Activated naive CD4-positive, alpha-beta T cell treated with anti-CD3 and anti-CD28 coated beads, Interleukin-2, amount 50 U/mL, for 16 hours (primary cell): ENCODE results near the gene SLC4A4.

Experiments used
- DNase-seq: peaks from one replicate; pipeline ENCODE4 v3.0.0-alpha.2; 2020

Gene SLC4A4

DNA sequence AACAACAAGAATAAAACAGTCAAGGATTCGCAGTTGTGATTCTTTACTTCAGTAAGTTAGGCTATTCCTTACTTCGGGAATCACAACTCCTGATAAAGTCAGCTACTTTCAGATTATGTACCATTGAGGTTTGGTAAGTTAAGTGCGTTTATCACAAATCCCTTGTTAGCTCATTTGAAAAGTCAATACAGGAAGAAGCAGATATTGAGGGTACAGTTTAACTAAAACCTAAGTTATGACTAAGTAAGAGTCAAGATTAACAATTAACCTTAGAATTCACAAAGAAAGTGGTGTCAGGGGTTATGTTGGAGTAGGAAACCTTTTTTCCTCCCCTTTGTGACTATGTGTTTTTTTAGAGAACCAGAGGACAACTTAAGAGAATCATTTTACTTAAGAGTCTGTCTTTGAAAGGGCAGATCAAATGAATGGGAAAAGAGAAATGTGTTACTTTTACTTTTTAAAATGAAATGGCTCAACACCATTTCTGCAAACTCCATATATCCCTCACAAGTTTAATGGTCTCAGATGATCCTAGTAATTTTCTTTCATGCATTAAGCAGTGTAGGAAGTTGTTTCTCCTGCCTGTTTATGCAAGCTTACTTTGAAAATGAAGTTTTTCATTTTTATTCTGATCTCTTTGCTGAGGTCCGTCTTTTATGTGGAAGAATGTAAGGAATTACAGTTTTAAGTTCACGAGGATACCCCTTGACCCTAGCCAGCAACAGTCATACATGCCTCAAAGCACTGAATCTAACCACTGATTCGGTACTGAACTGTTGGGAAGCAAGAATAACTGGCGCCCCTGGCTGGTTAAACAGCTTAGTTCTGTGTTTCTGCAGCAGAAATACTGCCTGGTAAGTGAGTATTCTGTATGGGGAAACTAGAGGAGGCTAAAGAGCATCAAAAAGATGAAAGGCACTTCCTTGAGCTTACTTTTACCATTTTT is 211.7 kb downstream of the SLC4A4 start:
- DNase-seq = no peak

DNA sequence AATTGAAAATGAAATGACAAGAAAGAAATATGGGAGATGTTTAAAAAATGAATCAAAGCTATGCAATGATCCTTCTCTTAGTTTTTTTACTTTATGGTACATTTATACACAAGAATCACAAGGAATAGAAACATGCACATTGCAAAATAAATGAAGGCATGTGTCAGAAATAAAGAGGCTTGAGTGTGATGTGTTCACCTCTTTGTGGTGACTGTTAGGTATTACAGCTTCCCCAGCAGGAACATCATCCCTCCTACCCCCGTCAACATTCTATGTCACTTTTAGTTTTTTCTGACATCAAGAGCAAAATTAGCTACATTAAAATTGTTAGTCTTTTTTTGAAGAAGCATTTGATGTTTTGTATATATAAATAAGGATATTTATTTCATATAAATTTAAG is 214.8 kb downstream of the SLC4A4 start:
- DNase-seq = no peak

DNA sequence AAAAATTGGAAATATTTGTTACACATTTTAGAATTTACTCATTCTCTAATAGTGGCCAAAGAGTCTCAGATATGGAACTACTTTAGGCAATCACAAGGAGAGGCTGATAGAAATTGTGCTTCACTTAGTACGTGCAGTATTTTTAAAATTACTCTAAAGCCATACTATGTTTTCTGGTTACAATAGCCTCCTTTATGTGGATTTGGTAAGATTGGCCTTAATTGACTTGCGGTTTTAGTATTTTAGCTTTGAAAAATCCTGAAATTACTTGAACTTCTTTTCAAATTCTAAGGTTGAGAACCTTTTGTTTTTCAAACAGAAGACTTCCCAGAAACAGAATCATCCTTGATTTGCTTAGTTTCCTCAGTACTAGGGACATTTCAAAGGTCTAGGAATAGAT is 215.2 kb downstream of the SLC4A4 start:
- no peak for DNase-seq

DNA sequence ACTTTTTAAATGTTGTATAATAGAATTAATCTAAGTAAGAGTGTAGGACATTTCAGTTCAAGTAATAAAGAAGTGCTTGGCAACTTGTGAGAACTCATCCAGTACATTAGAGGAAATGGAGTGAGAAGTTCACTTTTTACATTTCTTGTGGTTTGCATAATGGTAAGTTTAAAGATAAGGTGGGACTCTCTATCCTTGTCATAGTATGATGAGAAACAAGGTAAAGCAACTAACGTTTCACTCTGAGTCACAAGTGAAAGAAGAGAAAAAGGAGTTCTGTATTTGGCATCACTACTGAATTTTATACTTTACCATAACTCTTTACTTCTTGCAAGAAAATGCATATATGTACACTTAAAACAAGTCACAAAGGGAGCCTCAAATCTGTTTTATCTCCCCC is 219.4 kb downstream of the SLC4A4 start:
- DNase-seq = no peak

DNA sequence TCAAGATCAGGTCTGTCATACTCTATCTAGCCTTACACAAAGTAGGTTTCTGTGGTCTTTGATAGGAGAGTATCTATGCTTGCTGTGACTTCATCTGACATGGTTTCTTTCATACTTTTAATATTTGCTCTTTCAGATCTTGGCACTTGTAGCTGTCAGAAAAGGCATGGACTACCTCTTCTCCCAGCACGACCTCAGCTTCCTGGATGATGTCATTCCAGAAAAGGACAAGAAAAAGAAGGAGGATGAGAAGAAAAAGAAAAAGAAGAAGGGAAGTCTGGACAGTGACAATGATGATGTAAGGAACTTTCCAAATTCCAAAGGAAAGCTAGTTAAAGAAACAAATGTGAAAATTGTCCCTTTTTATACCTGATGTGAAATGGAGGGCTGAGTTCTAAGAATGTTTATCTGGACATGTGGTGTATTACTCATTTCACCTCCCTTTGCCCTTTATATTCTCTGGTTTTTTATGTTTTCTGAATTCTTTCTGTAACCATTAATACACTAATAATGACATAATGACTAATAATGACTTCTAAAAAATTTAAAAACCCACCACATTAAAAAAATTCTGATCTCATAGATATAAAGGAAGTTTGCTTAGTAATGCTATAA is 221.2 kb downstream of the SLC4A4 start:
- DNase-seq = no peak

DNA sequence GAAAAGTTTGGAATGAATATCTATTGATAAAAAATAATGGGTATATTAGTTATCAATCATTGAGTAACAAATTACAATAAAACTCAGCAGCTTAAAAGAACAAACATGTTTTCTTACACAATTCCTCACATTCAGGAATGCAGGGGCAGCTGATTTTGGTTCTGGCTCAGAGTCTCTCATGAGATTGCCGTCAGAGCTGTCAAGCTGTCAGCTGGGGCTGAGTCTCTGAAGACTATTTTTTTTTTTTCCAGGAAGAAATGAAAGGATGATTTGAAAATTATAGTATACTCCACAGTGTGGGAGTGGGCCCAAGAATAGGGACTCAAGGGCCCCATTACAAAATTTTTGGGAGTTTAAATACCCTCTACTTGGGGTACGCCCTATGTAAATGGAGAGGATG is 226.0 kb downstream of the SLC4A4 start:
- DNase-seq = no peak

DNA sequence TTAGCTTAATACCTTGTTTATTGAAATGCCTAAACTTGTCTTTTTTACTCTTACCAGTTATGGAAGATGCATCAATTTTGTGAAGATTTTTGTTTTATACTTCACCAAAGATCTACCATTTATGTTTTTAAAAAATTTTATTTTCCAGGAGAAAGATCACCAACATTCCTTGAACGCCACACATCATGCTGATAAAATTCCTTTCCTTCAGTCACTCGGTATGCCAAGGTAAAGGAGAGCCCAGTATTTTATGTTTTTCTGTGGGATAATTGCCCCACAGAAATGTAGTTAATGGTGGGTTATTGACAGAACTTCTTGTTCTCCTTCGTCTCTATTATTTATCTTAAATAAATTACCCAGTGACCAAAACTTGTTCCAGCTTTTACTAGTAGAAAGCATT is 228.0 kb downstream of the SLC4A4 start:
- DNase-seq = no peak

DNA sequence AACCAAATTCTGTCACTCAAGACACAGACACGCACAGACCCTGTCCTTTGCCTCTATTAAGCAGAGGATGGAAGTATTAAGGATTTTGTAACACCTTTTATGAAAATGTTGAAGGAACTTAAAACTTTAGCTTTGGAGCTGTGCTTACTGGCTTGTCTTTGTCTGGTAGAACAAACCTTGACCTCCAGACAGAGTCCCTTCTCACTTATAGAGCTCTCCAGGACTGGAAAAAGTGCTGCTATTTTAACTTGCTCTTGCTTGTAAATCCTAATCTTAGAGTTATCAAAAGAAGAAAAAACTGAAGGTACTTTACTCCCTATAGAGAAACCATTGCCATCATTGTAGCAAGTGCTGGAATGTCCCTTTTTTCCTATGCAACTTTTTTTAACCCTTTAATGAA is 229.3 kb downstream of the SLC4A4 start:
- DNase-seq = no peak

DNA sequence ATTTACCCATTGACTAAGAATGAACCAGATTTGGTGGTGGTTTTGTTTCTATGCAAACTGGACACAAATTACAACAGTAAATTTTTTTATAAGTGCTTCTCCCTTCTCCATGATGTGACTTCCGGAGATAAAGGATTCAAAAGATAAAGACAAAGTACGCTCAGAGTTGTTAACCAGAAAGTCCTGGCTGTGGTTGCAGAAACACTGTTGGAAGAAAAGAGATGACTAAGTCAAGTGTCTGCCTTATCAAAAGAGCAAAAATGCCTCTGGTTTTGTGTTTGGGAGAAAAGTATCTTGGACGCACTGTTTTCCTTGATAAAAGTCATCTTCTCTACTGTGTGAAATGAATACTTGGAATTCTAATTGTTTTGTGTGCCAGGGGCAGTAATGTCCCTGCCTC is 231.7 kb downstream of the SLC4A4 start:
- no peak for DNase-seq

DNA sequence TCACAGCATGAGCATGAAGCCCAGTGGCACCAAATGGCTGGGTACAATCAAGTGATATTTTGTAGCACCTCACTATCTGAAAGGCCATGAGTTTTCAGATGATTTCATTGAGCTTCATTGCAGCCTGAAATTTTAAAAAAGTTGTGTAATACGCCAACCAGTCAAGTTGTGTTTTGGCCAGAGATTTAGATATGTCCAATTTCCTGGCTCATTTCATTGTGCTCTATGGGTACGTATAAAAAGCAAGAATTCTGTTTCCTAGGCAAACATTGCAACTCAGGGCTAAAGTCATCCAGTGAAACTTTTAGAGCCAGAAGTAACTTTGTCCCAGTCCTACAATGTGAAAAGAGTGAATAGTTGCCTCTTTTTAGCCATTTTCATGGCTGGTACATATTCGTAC is 232.5 kb downstream of the SLC4A4 start:
- DNase-seq = no peak

DNA sequence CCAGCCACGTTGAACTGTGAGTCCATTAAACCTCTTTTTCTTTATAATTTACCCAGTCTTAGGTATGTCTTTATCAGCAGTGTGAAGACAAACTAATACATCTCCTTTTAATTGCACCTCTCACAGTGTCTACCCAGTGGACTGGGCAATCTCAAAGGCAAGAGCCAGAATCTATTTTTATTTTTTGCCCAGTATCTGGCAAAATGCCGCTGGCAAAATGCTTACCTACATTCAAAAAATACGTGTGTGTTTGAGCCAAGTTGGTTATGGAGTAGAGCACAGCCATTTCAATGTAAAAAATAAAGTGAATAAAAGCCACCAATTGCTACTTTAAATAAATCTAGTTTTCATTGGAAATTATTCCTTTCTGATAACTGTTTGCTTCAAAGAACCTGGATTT is 245.2 kb downstream of the SLC4A4 start:
- no peak for DNase-seq

DNA sequence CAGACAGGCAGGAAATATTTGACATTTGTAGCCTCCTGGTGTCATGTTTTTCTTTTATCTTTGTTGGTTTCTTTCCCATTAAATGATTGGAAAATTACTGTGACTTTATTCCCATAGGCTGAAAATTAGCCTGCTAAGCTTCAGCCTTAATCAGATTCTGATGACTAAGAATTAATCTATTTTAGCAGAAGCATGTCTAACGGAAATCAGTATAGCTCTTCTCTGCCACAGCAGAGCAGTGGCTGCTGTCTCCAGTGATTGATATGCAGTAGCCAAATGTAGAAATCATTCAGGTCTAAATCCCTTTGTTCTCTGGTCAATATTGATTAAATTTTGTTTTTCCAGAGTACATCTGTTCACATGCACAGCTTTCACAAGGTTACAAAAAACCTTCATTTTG is 245.8 kb downstream of the SLC4A4 start:
- DNase-seq = no peak

DNA sequence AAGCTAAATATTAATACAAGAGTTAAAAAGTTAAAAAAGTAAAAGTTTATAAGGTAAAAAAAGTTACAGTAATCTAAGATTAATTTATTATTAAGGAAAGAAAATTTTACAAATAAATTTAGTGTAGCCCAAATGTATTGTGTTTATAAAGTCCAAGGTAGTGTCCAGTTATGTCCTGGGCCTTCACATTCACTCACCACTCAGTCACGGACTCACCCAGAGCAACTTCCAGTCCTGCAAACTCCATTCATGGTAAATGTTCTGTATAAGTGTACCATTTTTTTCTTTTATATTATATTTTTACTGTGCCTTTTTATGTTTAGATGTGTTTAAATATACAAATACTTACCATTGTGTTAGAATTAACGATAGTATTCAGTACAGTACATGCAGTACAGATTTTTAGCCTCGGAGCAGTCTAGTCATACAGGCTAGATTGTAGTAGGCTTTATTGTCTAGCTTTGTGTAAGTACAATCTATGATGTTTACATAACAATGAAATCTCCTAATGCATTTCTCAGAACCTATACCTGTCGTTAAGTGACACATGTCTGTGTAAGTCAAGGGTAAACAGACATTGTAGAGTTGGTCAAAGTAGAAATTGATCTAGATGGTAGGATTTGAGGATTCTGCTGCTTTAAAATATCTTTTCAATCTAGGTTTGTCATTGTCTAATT is 247.4 kb downstream of the SLC4A4 start:
- no peak for DNase-seq

DNA sequence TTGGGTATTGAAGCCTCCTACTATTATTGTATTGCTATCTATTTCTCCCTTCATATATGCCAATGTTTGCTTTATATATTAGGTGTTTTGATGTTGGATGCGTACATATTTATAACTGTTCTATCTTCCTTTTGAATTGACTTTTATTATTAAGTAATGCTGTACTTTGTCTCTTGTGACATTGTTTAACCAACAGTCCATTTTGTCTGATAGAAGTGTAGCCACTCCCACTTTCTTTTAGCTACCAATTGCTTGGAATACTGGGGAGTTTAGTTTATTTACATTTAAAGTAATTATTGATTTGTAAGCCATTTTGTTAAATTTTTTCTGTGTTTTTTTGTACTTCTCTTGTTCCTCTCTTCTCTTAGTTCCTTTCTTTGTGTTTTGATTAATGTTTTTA is 249.2 kb downstream of the SLC4A4 start:
- DNase-seq = no peak

DNA sequence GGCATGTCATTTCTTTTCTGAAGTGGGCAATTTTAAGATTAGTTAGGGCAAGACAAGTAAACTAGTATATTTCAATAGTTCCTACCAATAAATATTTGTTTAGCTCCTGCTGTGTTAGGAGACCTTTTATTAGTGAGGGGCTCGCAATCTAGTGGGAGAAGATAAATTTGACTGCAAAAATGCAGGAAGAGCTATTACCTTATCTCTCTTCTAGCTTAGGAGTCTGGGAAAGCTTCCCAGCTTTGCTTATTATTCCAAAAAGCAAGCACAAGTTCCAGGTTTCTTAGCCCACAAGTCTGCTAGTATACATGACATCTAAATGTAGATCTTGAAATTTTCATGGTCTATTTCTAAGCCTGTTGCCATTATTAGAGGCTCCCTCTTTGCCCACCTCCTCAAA is 254.0 kb downstream of the SLC4A4 start:
- no peak for DNase-seq

DNA sequence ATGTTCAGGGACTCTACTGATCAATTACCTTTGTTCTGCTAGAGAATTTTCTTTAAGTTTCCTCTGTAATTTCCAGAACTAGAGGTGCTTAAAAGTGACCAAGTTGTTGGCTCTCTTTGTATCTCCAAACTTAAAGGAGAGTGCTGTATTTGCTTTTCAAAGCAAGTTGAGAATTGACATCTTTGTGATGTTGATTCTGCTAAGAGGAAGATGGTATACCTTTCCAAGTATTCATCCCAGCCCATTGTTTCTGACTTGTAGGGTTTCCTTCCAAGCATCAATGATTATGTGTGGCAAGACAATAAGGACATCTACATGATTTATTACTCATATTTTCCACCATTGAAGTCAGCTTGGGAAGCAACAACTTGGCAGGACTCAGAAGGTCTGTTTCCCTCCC is 254.5 kb downstream of the SLC4A4 start:
- DNase-seq = no peak

DNA sequence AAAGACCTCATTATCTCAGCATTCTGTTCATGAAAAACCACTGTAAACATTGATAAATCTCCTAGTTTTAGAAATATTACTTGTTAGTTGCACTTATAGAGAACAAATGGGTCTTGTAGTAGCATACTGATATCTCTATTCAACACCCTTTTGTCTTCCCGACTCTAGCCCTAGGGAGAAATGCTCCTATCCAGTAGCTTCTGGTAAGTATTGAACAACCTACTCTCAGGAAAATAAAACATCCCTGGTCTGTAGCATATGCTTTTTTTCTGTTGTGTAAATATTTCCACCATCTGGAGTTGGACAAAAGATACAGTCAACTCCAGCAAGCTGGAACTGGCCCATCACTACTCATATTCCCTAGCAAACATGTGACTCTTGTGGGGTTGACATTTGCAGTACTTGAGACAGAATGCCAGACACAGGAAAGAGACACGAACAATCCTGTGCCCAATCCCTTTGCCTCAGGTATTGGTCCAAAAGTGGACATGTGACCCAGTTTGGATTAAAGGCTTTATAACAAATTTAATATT is 256.8 kb downstream of the SLC4A4 start:
- DNase-seq = no peak

DNA sequence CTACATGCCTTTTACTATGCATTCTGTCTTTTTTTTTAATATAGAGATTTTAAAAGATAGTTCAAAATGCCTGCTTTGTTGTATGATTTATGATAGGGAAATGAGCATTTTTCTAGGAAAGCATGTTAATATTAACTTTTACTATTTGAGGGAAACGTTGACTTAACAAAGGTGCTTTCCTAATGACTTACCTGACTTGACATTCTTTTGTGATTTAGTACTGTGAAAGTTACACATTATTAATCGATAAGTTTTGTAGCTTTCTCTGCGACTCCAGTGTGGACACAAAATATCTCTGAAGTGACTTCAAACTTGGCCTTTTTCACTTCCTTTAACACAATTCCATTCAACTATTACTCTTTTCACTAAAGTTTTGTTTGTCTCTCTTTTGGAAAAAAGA is 260.8 kb downstream of the SLC4A4 start:
- DNase-seq = no peak

DNA sequence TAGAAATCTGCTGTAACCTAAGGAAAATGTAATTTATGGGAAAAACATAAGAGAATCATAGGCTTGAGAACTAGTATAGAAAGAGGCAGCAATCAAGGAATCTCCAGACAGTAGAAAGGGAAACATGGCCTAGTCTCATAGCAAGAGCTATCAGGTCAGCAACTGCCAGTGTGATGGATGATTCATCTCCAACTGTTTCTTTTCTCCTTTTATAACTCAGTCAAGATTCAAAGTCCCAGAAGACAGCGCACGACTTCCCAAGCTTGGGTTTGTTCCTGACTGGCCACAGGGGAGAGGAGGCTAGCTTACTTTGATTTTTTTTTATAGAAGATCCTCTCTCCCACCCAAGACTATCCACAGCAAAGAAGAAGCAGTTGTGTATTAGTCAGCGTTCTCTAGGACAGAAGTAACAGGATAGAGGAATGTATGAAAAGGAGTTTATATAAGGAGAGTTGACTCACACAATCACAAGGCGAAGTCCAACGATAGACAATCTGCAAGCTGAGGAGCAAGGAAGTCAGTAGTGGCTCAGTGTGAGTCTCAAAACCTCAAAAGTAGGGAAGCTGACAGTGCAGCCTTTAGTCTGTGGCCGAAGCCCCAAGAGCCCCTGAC is 263.6 kb downstream of the SLC4A4 start:
- no peak for DNase-seq

DNA sequence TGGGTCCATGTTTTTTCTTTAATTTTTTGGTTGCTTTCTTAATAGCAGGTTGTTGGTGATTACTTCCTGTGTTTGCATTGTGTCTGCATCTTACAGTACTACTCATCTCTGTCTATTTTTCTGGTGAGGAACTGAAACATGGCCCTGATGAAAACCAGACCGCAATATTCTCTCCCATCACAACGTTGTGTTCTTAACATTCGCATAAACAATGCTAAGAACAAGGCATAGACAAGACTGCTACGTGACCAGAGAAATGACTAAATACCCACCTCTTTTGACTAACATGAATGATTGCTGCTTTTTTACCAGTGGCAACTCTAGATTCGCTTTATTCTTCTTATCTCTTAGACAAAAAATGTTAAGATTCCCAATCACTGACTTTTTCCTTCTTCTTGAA is 266.0 kb downstream of the SLC4A4 start:
- DNase-seq = no peak

DNA sequence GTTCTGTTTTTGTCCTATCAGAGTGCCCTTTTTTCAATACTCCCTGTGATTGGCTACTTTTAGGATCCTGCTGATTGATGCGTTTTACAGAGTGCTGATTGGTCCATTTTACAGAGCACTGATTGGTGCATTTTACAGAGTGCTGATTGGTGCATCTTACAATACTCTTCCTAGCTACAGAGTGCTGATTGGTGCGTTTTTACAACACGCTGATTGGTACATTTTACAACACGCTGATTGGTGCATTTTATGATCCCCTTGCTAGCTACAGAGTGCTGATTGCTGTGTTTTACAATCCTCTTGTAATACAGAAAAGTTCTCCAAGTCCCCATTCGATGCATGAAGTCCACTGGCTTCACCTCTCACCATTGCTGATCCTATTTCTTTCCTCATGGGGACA is 268.3 kb downstream of the SLC4A4 start:
- DNase-seq = no peak

DNA sequence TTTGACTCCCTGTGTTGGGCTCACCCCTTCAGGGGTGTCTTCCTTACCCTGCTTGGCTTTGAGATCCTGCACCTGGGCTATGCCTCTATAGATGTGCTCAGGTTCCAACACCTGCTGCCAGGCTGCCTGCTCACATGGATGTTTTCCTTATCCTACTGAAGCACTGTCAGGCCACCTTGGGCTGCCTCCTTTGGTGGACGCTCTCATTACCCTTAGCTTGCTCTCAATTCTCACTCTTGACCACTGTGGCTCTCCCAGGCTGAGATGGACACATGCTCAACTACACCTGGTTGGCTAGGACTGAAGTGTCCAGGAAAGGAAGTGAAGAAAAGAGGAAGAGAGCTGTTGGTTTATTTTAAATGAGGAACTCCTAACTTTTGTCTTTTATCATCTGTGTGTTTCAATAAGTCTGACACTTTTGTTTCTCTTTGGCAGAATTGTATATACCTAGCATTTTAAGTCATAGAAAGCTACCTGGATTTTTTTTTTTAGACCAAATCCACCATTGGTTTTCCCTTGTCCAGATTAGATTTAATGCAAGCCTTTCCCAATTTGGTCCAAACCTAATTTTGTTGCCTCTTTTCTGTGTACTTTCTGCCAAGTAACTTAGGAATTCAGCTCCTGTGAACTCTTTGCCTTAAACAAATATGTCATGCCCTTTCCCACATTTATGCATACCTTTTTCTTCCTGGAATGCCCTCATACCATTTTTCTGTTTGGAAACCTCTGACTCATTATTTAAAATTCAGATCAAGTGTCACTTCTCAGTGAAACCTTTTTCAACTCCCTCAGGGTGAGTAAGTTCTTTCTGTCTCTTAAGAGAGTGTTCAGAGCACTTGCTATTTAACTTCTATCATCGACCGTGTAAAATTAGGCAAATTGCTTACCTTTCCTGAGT is 269.2 kb downstream of the SLC4A4 start:
- no peak for DNase-seq
